ENCODE data around the gene TBL3.

GRCh38 chr16:2008631-2009163 lies 36.8 kb downstream of the TBL3 start:
- TF ChIP-seq CTCF (IDR thresholded peaks at IDR 0.05; ENCODE audit: low read depth, low read length, missing input control) (no peak), TAF1 (conservative IDR thresholded peaks at IDR 0.05) (no peak), YY1 (IDR thresholded peaks at IDR 0.05) (peak; percentile 36), NR2F2 (IDR thresholded peaks at IDR 0.05) (peak; percentile 53), JUND (IDR thresholded peaks at IDR 0.05) (peak in 1 of 2 donors; percentile 56), FOXA1 (IDR thresholded peaks at IDR 0.05) (no peak)
- TF ChIP-seq, protein P1, sequence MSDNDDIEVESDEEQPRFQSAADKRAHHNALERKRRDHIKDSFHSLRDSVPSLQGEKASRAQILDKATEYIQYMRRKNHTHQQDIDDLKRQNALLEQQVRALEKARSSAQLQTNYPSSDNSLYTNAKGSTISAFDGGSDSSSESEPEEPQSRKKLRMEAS (IDR thresholded peaks at IDR 0.05): no peak
- TF ChIP-seq, protein P2, sequence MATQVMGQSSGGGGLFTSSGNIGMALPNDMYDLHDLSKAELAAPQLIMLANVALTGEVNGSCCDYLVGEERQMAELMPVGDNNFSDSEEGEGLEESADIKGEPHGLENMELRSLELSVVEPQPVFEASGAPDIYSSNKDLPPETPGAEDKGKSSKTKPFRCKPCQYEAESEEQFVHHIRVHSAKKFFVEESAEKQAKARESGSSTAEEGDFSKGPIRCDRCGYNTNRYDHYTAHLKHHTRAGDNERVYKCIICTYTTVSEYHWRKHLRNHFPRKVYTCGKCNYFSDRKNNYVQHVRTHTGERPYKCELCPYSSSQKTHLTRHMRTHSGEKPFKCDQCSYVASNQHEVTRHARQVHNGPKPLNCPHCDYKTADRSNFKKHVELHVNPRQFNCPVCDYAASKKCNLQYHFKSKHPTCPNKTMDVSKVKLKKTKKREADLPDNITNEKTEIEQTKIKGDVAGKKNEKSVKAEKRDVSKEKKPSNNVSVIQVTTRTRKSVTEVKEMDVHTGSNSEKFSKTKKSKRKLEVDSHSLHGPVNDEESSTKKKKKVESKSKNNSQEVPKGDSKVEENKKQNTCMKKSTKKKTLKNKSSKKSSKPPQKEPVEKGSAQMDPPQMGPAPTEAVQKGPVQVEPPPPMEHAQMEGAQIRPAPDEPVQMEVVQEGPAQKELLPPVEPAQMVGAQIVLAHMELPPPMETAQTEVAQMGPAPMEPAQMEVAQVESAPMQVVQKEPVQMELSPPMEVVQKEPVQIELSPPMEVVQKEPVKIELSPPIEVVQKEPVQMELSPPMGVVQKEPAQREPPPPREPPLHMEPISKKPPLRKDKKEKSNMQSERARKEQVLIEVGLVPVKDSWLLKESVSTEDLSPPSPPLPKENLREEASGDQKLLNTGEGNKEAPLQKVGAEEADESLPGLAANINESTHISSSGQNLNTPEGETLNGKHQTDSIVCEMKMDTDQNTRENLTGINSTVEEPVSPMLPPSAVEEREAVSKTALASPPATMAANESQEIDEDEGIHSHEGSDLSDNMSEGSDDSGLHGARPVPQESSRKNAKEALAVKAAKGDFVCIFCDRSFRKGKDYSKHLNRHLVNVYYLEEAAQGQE (IDR thresholded peaks at IDR 0.05): peak; percentile 47
